GM10248 (cell line): ENCODE results near the gene SLC37A4.
"Not testable (repeated sequence)": the region's sequence is repeated elsewhere in the genome, so short reads cannot be mapped to it uniquely, and the experiment has no call there.

Experiments used
- CTCF ChIA-PET: fragments of 300-600 bp; sonication (Branson Sonifier 250); formaldehyde crosslinking; extraction: SDS; loops from one replicate; lab custom pipeline; 2021; ENCODE audit warnings: antibody characterized with exemption; lab: Yijun Ruan, JAX
- POLR2A ChIA-PET: fragments of 350-650 bp; sonication (Branson Sonifier 250); formaldehyde crosslinking; extraction: SDS; loops from one replicate; lab custom pipeline; 2020; ENCODE audit warnings: antibody characterized with exemption; lab: Yijun Ruan, JAX
- DNase-seq: peaks from one replicate; pipeline ENCODE4 v3.0.0; 2012; ENCODE audit errors: extremely low spot score
- CTCF ChIP-seq: IDR thresholded peaks from 2 replicates; pipeline ENCODE4 v1.5.1; 2012; ENCODE audit warnings: mild to moderate bottlenecking, low read depth; ENCODE audit errors: extremely low read depth, missing control alignments, control extremely low read depth

The SLC37A4 gene

DNA sequence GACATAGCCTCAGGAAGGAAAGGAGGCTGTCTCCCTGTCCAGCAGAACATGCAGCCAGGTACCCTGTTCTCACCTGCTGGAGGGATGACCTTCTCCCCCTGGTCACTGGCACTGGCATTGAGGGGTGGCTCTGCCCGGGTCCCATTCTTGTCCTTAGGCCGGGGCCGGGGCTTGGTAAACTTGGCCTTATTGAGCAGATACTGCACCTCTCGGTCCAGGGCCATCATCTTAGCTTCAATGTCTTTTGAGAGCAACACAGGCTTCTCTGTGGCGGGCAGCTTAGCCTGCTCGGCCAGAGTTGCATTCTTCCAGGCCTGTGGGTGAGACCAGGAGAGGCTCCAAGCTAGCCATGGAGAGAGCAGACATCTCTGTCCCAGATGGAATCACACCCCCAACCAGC is 15.8 kb upstream of the SLC37A4 start:
- POLR2A ChIA-PET, result interaction anchor here (0.5 to 1.7 kb wide), 3 partner anchors 10 to 269 kb away, joined by 5 read pairs; partner anchors contain the start of gene HYOU1
- CTCF ChIA-PET, result interaction anchor here (1.1 to 5.6 kb wide), 4 partner anchors 11 to 276 kb away, joined by 3 to 47 read pairs (median 7); partner anchors contain the start of genes HYOU1 and SLC37A4
- no peak for TF ChIP-seq CTCF
- no peak for DNase-seq

GRCh38 chr11:119044708-119045107 is 14.0 kb upstream of the SLC37A4 start:
- DNase-seq, result no peak
- TF ChIP-seq CTCF, result no peak
- POLR2A ChIA-PET, result interaction anchor here (1.2 kb wide), 1 partner anchor 57 kb away, joined by 4 read pairs; the partner anchor contains the start of gene DPAGT1
- CTCF ChIA-PET, result interaction anchor here (4.3 to 5.6 kb wide), 2 partner anchors 11 to 13 kb away, joined by 19 to 47 read pairs; partner anchors contain the start of genes HYOU1 and SLC37A4

DNA sequence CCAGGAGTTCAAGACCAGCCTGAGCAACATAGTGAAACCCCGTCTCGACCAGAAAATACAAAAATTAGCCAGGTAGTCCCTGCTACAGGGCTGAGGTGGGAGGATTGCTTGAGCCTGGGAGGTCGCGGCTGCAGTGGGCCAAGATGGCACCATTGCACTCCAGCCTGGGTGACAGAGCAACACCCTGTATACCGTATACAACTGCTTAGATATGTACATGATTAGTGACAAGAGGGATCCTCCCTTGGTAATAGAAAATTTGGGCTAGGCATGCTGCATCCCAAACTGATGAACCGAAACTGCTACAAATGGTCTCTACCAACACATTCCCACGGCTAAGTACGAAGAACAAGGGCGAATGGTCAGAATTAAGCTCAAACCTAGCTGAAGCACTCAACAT is 12.2 kb upstream of the SLC37A4 start:
- no peak for TF ChIP-seq CTCF
- POLR2A ChIA-PET, result interaction anchor here (1.4 kb wide), 1 partner anchor 25 kb away, joined by 4 read pairs; the partner anchor contains the start of gene VPS11
- DNase-seq, result no peak
- CTCF ChIA-PET, result interaction anchor here (1.4 to 5.6 kb wide), 4 partner anchors 8 to 295 kb away, joined by 3 to 47 read pairs (median 14); partner anchors contain the start of genes HYOU1 and SLC37A4

- ChIA-PET CTCF (interaction anchor here (3.2 to 4.3 kb wide), 2 partner anchors 9 to 14 kb away, joined by 10 to 19 read pairs; partner anchors contain the start of gene HYOU1), POLR2A (interaction anchor here (0.7 kb wide), 1 partner anchor 282 kb away, joined by 6 read pairs; no protein-coding TSS in a partner anchor)
- no peak for DNase-seq
- TF ChIP-seq CTCF, result no peak
Measured at GRCh38 chr11:119041821-119042514, 11.3 kb upstream of the SLC37A4 start.

DNA sequence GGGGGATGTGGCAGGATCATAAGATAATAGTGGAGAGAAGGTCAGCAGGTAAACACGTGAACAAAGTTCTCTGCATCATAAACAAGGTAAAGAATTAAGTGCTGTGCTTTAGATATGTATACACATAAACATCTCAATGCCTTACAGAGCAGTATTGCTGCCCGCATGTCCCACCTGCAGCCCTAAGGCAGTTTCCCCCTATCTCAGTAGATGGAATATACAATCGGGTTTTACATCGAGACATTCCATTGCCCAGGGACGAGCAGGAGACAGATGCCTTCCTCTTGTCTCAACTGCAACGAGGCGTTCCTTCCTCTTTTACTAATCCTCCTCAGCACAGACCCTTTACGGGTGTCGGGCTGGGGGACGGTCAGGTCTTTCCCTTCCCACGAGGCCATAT is 8.8 kb upstream of the SLC37A4 start:
- CTCF ChIA-PET, POLR2A ChIA-PET, DNase-seq: not testable (repeated sequence)

- CTCF ChIA-PET, result interaction anchor here (1.0 to 1.6 kb wide), 4 partner anchors 9 to 23 kb away, joined by 3 to 4 read pairs (median 3); partner anchors contain the start of gene HYOU1
- DNase-seq, result no peak
- TF ChIP-seq CTCF, result no peak
- POLR2A ChIA-PET, result no interaction called here
Measured at GRCh38 chr11:119038884-119039283, 8.2 kb upstream of the SLC37A4 start.

DNA sequence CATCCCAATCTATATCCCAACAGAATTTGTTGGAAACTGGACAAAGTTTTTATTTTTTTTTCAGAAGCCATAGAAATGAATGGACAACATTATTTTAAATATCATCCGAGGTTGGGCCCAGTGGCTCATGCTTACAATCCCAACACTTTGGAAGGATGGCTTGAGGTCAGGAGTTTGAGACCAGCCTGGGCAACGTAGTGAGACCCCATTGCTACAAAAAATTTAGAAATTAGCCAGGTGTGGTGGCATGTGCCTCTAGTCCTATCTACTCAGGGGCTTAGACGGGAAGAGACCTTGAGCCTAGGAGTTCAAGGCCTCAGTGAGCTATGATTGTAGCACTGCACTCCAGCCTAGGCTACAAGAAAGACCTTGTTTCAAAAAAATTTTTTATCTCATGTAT is 4.1 kb upstream of the SLC37A4 start:
- ChIA-PET POLR2A (no interaction called here), CTCF (no interaction called here)
- no peak for DNase-seq
- TF ChIP-seq CTCF, result no peak

- CTCF ChIA-PET, result interaction anchor here (1.5 to 4.6 kb wide), 2 partner anchors 12 to 17 kb away, joined by 4 to 47 read pairs; no protein-coding TSS in a partner anchor
Measured at GRCh38 chr11:119033421-119033820, 2.7 kb upstream of the SLC37A4 start.

More at GRCh38 chr11:119033421-119033820, 2.7 kb upstream of the SLC37A4 start:
- POLR2A ChIA-PET, result interaction anchor here (0.6 to 0.7 kb wide), 2 partner anchors 11 to 370 kb away, joined by 4 to 6 read pairs; no protein-coding TSS in a partner anchor
- not testable (repeated sequence) for DNase-seq
